ENCODE measurements around the gene SPATC1L.
"Not testable (repeated sequence)": the region's sequence is repeated elsewhere in the genome, so short reads cannot be mapped to it uniquely, and the experiment has no call there.

The SPATC1L gene

GRCh38 chr21:46199436-46200373 is 15.4 kb upstream of the SPATC1L start:
- DNase-seq (ENCODE audit: low read depth), result no peak

- no peak for DNase-seq (ENCODE audit: low read depth)
Observed at GRCh38 chr21:46196733-46197132, 12.5 kb upstream of the SPATC1L start.

- no peak for DNase-seq (ENCODE audit: low read depth)
Observed at GRCh38 chr21:46195595-46196195, 11.4 kb upstream of the SPATC1L start.

GRCh38 chr21:46194374-46195334 is 10.4 kb upstream of the SPATC1L start:
- no peak for DNase-seq (ENCODE audit: low read depth)

- DNase-seq (ENCODE audit: low read depth), result no peak
Observed at GRCh38 chr21:46193829-46194373, 9.6 kb upstream of the SPATC1L start.

- no peak for DNase-seq (ENCODE audit: low read depth)
Observed at GRCh38 chr21:46191686-46192575, 7.7 kb upstream of the SPATC1L start.

- DNase-seq (ENCODE audit: low read depth), result peak; percentile 81
Observed at GRCh38 chr21:46191257-46191685, 7.0 kb upstream of the SPATC1L start.

GRCh38 chr21:46190491-46191131 is 6.4 kb upstream of the SPATC1L start:
- no peak for DNase-seq (ENCODE audit: low read depth)

GRCh38 chr21:46189959-46190490 is 5.8 kb upstream of the SPATC1L start:
- DNase-seq (ENCODE audit: low read depth), result no peak

GRCh38 chr21:46189213-46189958 is 5.1 kb upstream of the SPATC1L start:
- DNase-seq (ENCODE audit: low read depth), result no peak

GRCh38 chr21:46188226-46189212 is 4.3 kb upstream of the SPATC1L start:
- DNase-seq (ENCODE audit: low read depth), result no peak

- DNase-seq (ENCODE audit: low read depth), result no peak
Observed at GRCh38 chr21:46187814-46188213, 3.6 kb upstream of the SPATC1L start.

- DNase-seq (ENCODE audit: low read depth), result no peak
Observed at GRCh38 chr21:46187261-46187660, 3.0 kb upstream of the SPATC1L start.

- DNase-seq (ENCODE audit: low read depth), result no peak
Observed at GRCh38 chr21:46185716-46186115, 1.5 kb upstream of the SPATC1L start.

- peak; percentile 67 for DNase-seq (ENCODE audit: low read depth)
Observed at GRCh38 chr21:46184625-46185555, 631 bp upstream of the SPATC1L start.

- not testable (repeated sequence) for DNase-seq (ENCODE audit: low read depth)
Observed at GRCh38 chr21:46183337-46183909, 836 bp downstream of the SPATC1L start.
